Measurements from ENCODE around the gene SSR2.

DNA sequence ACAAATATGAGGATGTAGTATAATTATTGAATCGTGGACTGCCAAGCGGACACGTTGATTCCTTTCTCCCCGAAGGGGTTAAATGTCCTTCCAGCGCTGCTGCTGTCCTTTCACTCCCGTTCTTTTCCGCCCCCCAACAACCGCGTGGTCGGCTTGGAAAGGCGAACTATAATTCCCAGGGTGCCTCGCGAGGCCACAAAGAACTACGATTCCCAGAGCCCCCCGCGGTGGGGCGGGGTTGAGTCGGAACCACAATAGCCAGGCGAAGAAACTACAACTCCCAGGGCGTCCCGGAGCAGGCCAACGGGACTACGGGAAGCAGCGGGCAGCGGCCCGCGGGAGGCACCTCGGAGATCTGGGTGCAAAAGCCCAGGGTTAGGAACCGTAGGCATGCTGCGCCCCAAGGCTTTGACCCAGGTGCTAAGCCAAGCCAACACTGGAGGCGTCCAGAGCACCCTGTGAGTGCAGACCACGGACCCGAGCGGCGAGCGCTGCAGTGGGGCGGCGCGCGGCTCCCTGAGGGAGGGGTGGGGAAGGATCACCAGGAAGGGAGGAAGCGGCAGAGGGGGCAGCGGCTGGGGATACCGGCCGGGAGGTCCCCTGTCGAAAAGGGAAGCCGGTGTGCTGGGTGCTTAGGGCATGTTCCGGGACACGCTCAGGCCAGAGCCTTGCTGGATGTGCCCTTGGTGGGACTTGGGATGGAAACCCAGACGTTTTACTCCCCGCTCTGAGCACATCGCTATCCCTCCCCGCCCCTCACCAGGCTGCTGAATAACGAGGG lies 33.9 kb upstream of the SSR2 start, which contains the start of gene LAMTOR2:
- TF ChIP-seq, protein P1, sequence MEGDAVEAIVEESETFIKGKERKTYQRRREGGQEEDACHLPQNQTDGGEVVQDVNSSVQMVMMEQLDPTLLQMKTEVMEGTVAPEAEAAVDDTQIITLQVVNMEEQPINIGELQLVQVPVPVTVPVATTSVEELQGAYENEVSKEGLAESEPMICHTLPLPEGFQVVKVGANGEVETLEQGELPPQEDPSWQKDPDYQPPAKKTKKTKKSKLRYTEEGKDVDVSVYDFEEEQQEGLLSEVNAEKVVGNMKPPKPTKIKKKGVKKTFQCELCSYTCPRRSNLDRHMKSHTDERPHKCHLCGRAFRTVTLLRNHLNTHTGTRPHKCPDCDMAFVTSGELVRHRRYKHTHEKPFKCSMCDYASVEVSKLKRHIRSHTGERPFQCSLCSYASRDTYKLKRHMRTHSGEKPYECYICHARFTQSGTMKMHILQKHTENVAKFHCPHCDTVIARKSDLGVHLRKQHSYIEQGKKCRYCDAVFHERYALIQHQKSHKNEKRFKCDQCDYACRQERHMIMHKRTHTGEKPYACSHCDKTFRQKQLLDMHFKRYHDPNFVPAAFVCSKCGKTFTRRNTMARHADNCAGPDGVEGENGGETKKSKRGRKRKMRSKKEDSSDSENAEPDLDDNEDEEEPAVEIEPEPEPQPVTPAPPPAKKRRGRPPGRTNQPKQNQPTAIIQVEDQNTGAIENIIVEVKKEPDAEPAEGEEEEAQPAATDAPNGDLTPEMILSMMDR (IDR thresholded peaks at IDR 0.05) = peak in 1 of 4 experiments; percentile 46
- TF ChIP-seq POLR2AphosphoS5 (IDR thresholded peaks at IDR 0.05) (peak; percentile 99), POLR2A (IDR thresholded peaks at IDR 0.05) (peak; percentile 69)

All from prostate gland (tissue), 2 donors.